NCI-H187 (cell line): Measurements from ENCODE around the gene UPK2.

Experiments
- DNase-seq, 2 experiments: peaks; one replicate each; lab custom pipeline; 2025; lab: John Stamatoyannopoulos, UW

Gene UPK2

GRCh38 chr11:118956094-118956846 is at the start of gene UPK2:
UPK2 (plus strand) TSS chr11:118956298; CDS start chr11:118956351, 53 bp downstream.
- DNase-seq = peak; percentile 61 to 71

- DNase-seq = peak; percentile 72 to 78
Observed at GRCh38 chr11:118907051-118908042, 48.8 kb upstream of the UPK2 start.

GRCh38 chr11:118908264-118908663 is 47.8 kb upstream of the UPK2 start:
- DNase-seq = no peak

- DNase-seq = peak in 1 of 2 experiments; percentile 71
Observed at GRCh38 chr11:118908901-118909618, 47.0 kb upstream of the UPK2 start.

DNA sequence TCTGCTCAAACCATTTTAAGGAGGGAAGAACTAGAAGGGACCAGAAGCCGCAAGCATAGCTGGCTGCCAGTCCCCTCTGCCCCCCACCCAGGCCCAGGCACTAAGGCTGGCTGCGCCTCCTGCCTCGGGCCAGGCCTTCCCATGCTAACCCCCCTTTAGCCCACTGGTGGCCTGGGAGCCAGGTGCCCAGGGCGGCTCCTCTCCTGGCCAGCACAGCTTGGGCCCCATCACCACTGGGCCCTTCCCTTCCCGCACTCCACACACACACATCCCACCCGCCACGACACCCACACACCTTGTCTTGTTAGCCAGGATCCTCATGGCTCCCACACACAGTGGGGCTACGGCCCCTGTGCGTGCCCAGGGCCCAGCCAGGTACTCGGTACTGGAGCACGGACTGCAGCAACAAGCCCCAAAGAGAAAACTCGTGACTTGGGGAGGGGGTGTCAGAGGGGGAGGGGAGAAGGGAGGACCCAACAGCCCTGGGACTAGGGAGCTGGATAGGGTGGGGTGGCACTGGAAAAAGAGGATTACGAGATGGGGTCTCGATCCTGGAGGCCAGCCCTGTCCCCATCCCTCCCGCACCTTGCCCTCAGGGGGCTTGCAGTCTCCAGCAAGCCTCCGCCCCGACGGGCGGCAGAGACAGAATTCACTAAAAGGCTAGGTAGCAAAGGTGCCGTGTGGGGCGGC is 46.3 kb upstream of the UPK2 start:
- no peak for DNase-seq

DNA sequence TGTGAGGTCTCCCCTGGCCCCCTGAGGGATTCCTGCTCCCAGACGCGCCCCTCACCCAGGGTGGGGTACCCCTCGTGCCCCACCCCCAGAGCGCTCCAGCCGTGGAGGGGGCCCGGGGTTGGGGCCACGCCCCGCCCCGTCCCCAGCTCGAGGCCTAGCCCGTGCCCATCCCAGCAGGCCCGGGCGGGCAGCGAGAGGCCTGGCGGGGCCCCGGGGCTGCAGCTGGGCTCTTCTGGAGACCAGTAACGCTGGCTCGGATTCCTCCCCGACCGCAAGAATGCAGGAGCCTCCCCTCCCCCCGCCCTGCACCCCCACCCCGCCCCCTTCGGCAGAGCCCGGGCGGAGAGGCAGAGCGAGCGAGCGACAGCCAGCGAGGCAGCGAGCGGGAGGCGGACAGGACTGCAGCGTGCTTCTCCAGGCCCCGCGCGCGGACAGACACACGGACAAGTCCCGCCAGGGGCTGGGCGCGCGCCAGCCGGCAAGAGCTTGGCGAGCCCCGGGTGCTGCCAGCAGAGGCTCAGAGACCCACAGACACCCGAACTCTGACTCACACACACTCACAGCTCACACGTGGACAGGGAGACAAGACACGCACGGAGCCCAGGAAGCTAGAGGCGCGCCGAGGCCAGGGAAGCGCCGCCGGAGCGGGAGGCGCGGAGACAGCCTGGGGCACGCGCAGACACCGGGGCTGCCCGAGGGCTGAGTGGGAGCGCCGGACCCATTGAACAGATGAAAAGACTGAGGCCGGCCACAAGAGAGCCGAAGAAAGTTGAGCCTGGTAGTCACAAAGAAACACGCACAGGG is 45.6 kb upstream of the UPK2 start:
- peak in 1 of 2 experiments; percentile 77 for DNase-seq

GRCh38 chr11:118911113-118911879 is 44.8 kb upstream of the UPK2 start:
- no peak for DNase-seq

- DNase-seq = peak in 1 of 2 experiments; percentile 14
Observed at GRCh38 chr11:118911880-118912741, 44.0 kb upstream of the UPK2 start.

- no peak for DNase-seq
Observed at GRCh38 chr11:118912742-118913410, 43.2 kb upstream of the UPK2 start.

DNA sequence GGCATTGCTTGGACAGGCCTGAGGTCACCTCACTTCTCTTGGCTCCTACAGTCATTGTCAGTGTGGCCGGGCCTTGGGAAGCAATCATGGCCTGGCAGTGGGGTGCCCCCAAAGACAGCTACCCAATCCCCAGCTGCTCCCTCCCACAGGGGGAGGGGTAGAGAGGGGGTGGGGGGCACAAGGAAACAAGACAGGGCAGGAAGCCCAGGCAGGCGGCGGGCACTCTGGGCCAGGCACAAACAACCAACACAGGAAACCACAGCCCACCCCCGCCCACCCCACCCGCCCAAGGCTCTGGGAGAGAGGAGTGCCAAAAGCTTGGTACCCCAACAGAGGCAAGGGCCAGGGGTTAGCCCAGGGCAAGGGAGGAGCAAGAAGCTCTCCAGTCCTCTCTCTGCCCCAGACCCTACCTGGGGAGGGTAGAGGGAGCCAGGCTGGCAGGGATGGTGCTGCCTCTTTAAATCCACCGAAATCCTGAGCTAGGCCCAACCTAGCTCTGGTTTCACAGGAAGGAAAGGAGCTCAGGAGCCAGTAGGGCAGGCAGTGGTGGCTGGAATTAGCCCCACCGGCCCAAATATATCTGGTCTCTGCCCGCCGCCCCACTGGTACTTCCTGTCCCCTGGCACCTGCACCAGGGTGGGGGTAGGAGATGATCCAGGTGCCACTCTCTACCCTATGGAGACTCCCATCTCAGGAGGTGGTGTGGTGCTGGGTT is 42.5 kb upstream of the UPK2 start:
- DNase-seq = no peak

DNA sequence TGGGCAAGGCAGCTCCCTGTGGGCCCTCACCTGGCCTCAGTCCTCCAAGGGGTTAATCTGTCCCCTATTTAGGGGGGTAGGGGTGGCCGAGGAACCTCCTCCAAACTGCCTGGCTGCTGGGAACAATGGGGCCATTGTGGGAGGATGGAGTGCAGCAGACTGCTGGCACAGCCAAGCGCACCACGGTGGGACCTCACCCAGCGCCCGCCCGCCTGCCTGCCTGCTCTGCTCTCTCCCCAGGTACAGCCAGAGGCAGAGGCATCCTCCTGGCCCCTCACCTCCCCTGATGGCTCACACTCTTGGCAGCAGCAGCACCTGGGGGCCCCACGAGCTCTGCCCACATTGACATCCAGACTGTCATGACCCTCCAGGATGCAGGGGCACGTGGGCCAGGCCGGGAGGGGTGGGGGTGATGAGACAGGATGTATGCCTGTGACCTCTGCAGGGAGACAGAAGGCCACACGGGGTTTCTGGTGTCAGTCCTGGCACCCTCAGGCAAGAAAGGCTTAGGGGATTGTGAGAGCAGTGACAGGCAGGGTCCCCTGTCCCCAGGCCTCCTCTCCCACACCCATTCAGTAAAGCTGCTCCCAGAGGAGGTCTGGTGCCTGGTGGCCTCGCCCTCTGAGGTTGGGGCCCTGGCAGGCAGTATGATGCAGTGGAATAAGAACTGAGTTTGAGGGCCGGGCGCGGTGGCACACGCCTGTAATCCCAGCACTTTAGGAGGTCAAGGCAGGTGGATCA is 41.8 kb upstream of the UPK2 start:
- DNase-seq = no peak

DNA sequence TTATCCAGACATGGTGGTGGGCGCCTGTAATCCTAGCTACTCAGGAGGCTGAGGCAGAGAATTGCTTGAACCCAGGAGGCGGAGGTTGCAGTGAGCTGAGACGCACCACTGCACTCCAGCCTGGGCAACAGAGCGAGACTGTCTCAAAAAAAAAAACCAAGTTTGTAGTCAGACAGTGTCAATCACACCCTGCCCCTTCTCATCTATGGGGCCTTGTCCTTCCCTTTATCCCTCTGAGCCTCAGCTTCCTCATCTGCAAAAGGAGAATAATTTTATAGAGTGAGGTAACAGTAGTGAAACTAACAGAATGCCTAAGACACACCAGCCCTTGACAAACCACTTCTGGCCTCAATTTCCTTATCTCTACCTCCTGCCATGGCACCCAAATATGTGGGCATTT is 41.1 kb upstream of the UPK2 start:
- no peak for DNase-seq

DNA sequence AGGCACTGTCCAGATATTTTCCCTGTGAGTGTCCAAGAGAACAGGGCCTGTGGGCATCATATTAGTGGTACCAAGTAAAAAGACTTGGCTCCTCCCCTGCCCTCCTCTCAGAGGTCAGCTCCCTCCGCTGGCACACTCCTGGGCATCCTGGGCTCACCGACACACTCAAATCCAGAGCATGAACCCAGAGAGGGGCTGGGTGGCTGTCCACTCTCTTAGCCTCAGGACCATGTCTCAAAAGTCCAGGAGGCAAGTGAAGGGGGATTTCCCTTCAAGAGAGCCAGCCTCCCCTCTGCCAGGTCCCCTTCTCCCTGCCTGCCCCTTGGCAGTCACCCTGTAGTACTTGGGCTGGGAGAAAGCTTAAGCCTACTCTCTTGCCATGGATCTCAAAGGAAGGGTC is 40.7 kb upstream of the UPK2 start:
- DNase-seq = no peak

DNA sequence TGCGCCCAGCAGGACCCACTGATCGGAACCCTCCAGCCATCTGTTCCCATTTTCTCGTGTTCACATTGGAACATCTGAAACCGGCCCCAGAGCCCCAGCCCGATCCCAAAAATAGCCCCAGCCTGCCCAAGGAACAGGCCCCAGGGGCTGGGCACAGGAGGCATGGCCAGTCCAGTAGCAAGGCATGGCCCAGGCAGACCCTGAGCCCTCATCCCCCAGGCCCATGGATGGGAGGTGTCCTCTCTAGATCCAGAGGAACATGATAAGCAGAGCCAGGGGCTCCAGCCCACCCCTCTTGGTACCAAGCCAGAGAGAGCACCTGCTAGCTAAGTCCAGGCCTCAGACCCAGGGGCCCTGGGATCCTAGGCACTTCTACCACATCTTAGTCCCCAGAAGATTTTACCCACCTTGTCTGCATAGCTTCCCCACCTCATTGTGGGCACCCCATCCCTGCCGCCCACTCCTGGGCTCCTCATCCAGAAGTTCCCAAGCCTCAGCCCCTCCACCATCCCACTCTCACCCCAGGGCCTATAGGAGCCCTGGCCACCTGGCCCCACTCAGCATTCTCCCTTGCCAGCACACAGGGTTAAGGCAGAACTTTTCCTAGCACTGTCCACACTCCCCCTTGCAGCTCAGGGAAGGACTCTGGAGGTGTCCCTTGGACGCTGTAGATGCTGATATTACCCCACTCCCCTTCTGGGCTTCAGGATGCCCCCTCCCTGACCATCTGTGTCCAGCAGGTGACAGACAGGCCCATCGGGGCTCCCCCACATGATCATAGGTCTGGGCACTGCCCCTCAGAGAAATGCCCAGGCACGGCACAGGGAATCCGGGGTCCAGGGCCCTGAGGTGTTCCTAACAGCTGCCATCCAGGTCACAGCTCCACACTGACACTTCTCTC is 39.9 kb upstream of the UPK2 start:
- no peak for DNase-seq

DNA sequence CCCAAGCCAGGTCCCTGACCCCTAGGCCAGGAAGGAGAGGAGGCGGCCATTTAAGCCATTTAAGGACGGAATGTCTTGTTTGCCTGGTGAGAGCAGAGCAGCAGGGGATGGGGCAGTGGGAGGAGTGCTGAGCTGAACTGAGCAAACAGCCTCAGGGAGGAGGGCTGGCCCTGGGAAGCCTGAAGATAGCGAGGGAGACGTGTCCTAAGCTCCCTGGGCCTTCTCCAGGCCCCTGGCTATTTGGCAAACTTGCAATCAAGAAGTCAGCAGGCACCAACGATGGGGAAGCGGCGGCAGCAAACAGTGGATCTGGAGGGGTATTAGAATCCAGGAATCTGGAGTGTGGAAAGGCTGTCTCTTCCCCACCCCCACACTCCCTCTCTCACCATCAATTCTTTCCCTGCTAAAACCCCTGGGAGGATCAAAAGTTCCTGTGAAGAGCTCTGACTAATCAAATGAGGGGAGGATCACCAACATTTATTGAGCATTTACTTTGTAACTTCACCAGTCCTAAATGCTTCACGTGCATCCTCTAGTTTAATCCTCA is 39.2 kb upstream of the UPK2 start:
- no peak for DNase-seq
